SK-N-DZ (cell line): ENCODE results near the gene PNPLA8.
"Not testable (repeated sequence)": the region's sequence is repeated elsewhere in the genome, so short reads cannot be mapped to it uniquely, and the experiment has no call there.

Source experiments
- DNase-seq: peaks from one replicate; pipeline ENCODE4 v3.0.0-alpha.2; 2015; ENCODE audit warnings: low spot score

PNPLA8 gene

GRCh38 chr7:108529341-108529740 lies 3.4 kb upstream of the PNPLA8 start:
- no peak for DNase-seq

DNA sequence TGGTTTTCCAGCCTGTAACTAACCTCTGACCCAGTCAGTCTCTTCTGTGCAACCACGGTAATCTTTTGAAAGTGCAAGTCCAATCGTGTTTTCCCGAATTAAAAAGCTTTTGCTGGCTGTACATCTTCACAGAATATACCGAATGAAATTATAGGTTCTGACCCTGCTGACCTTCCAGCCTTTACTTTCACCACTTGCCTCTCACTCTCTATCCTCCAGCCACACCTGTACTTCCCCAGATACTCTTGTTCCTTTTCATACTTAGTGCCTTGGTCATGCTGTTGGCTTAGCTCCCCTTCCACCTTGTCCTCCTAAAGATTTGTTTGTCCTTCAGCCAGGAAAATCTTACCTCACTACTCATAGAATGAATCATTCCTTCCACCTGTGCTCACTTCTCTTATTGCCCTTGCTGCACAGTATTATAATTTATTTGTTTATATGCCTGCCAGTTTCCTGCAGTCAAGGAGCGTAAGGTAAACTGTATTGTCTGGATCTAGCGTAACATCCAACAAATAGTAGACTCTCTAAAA lies 2.3 kb upstream of the PNPLA8 start:
- DNase-seq = no peak

- DNase-seq = no peak
Observed at GRCh38 chr7:108526768-108527017, 758 bp upstream of the PNPLA8 start.

DNA sequence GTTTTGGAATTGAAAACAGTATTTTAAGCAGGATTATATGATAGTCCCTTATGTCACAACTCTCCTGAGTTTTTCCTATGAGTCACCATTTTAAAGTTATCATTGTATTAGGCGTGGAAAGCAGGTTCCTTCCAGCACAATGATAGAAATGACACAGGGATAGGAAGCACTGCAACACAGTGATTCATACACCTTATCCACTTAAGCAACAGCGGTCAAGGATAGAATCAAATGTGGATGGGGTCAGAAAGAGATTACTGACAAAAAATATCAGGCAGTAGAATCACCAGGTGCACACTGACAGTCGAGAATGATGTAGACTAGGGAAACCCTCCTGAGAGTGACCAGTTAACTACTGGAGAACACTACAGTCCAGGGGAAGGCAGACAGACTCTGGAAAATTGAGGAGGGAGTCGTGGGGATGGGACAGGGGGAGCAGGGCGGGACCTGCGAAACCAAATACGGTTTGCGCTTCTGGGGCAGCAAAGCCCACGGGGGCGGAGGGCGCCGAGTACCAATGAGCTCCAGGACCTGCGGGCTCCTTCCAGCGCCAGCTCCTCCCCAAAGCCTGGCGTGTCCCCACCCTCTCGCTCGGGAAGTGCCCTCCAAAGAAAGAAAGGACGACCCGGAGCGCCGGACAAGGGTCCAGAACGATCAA lies 479 bp downstream of the PNPLA8 start:
- no peak for DNase-seq

DNA sequence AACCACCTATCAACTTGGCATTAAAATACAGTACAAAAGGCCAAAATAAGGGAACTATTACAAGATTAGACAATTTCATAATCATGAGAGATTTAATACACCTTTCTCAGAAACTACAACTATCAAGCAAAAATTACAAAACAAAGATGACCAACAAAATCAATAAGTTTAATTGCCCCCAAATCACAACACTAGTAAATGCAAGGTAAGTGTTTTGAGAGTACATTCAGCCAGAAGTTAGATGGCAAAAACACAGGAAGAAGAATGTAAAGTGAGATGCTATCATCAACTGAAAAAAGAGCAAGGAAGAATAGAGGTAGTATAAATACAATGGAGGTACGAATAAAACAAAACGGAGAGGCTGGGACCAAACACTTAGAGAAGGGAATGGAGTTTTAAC lies 3.2 kb downstream of the PNPLA8 start:
- DNase-seq = no peak

DNA sequence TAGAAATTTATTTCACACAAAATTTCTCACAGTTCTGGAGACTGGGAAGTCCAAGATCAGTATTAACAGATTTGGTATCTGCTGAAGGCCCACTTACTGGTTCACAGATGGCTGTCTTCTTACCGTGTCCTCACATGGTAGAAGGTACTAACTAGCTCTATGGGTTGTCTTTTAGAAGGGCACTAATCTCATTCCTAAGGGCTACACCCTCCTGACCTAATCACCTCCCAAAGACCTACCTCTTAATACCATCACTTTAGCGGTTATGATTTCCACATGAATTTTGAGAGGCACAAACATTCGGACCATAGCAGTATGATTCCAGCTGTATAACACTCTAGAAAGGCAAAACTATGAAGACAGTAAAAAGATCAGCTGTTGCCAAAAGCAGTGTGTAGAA lies 8.0 kb downstream of the PNPLA8 start:
- no peak for DNase-seq

- DNase-seq = no peak
Observed at GRCh38 chr7:108515630-108516029, 10.3 kb downstream of the PNPLA8 start.

- no peak for DNase-seq
Observed at GRCh38 chr7:108515013-108515412, 10.9 kb downstream of the PNPLA8 start.

DNA sequence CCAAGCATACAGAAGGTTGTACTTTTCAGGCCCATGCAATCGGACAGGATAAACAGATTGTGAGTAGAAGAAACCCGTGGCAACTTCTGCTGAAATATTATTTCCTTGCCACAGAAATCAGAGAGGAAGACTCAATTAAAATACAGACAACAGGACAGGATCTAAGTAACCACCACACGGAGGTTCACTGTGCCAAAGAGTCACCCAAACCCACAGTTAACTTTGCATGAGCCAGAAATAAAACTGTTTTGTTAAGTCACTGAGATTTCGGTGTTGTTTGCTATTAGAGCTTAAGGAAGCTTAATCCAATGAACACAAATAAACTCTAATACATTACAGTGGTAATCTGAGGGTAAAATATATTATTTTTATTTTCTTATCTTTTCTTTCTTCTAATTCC lies 14.0 kb downstream of the PNPLA8 start:
- no peak for DNase-seq

- DNase-seq = not testable (repeated sequence)
Observed at GRCh38 chr7:108504576-108504975, 21.4 kb downstream of the PNPLA8 start.

- DNase-seq = no peak
Observed at GRCh38 chr7:108503112-108504026, 22.6 kb downstream of the PNPLA8 start.

DNA sequence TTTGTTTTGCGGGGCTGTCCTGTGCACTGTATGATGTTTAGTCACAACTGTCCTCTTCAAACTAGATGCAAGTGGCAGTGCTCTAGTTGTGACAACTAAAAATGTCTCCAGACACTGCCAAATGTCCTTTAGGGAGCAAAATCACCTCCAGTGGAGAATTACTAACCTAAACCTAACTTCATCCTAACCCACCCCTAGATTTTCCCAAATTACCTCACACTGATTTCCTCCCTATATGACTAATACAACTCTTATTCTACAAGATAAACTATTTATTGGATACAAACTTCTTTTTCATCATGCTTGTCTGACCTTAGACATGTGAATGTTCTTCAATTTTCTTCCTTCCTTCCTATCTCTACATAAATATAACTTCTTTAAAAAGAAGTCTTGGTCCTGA lies 26.4 kb downstream of the PNPLA8 start:
- no peak for DNase-seq

DNA sequence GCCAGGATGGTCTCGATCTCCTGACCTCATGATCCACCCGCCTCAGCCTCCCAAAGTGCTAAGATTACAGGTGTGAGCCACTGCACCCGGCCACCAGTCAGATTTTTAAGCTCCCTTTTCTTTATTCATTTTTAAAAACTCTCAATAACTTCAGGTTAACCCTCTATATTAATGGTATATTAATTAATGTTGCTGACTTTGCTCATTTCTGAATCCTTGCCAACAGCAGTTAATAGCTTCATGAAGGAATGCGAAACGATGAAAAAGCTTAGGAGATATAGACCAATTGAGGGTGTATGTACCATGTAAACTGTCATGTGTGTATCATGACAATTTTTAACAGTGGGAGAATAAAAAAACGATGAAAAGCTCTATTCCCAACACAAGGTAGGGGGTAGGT lies 27.5 kb downstream of the PNPLA8 start:
- DNase-seq = no peak

DNA sequence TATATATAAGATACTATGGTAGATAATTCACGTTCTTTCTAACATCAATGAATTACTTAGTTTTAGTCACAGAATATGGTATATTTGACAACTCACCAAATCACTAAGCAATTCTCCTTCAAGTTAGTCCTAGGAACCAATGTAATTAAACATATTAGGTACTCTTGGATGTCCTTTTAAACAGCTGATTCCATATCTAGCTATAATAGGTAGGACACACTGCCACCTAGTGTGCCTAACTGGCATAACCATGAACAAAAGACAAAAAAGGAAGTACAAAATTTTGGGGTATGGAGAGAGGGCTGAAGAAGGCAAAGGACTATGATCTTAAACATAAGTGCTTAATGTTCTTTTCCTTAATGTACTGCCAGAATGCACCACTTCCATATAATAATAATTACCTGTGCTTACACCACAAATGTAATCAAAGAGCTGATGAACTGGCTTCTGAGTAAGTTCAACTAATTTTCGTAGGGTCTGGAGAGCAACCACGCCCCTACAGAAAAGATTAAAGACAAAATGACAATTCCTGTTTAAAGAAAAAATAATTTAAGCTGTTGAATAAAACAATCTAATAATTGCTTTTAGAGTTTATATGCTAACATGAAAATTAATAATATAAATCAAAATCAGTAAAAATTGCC lies 28.7 kb downstream of the PNPLA8 start:
- peak; percentile 64 for DNase-seq

DNA sequence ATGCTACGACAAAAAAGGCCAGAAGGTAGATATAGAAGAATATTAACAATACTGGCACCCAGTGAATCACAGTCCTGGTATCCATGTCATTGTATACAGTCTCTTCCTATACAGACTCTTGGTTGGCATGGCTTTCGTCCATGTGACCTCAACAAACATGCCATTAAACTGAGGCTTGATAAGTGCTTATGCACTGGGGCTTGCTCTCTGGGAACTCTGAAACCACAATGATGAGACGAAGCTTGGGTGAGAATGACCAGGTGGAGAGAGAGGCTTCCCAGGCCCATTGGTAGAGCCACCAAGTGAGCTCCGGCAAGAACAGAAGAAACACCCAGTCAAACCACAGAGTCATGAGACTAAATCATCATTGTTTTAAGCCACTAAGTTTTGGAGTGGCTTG lies 33.2 kb downstream of the PNPLA8 start:
- DNase-seq = no peak

DNA sequence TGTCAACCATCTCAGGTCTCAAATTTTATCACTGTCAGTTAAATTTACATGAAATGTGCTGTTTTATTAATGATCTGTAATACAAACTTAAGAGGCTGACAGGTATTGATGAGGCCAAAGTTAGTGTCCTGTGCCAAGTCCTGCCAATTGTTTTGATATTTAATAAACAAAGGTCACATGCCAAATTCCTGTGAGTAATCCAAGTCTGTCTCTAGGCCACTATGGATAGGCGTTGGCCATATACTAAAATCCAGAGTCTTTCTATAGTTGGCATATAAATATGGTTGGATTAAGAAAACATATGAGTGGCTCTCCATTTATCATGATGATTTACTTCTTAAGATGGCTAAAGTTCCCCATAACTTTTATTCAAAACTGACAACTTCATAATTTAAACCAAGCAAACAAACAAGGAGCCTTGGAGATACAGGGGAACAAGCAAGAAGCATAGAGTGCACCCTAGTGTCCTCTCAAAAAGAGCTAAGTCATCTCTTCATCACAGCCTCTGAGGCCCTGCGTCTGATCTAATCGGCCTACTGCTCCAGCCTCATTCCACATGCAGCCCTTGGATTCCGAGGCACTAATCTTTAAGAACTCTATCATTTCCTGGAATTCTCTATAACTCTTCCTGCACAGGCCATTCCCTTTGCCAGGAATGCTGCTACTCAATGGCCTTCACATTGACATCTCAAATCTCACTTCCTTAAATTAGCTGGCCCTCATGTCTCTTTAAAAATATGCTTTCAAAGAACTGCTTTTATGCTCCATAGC lies 37.0 kb downstream of the PNPLA8 start:
- DNase-seq = no peak

DNA sequence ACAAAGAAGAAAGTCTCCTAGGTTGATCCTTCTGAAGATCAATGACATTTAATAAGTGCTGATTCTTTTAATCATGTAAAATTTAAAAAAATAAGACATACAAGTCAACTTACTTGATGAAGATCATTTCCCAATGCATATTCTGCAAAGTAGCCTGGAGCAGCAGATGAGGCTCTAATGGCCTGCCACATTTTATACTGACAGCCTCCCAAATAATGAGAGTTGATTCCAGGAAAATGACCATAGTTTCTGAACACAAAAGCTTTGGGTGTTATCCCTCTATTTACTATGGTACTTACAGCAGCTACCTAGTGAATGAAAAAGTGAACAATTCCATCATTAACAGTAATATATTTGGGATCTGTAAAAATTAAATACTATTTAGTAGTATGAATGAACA lies 38.3 kb downstream of the PNPLA8 start:
- DNase-seq = no peak

- no peak for DNase-seq
Observed at GRCh38 chr7:108486291-108486966, 39.5 kb downstream of the PNPLA8 start.

DNA sequence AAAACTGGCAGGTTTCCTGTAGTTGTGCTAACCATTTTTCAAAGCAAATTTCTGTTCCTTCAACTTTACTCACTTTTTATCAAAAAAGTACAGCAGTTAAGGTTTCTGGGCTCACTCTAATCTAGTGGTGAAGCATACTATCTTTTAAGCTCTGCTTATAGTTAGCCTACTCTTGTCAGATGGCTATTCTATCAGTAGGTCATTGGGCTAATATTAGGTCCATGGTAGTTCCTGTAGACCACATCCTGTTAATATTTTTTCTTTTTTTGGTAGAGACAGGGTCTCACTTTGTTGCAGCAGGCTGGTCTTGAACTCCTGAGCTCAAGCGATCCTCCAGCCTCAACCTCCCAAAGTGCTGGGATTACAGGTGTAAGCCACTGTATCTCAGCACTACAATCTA lies 41.8 kb downstream of the PNPLA8 start:
- DNase-seq = no peak

DNA sequence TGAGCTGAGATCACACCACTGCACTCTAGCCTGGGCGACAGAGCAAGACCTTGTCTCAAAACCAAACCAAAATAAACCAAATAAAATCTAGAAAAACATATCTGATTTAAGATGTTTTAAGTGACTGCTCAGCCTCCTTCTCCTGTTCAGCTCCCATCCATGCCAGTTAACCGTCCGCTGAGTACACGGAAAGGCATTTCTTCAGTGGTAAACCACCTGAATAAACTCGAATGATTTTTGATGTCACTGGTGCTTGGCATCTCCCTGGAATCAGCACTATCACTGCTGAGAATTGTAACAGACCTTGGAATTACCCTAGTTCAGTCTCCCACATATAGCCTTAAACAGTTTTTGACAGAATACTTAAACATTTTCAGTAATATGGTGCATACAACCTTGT lies 45.6 kb downstream of the PNPLA8 start:
- no peak for DNase-seq

GRCh38 chr7:108479751-108480150 lies 46.2 kb downstream of the PNPLA8 start:
- DNase-seq = no peak
